ENCODE results near the gene ARHGEF11.

The ARHGEF11 gene

DNA sequence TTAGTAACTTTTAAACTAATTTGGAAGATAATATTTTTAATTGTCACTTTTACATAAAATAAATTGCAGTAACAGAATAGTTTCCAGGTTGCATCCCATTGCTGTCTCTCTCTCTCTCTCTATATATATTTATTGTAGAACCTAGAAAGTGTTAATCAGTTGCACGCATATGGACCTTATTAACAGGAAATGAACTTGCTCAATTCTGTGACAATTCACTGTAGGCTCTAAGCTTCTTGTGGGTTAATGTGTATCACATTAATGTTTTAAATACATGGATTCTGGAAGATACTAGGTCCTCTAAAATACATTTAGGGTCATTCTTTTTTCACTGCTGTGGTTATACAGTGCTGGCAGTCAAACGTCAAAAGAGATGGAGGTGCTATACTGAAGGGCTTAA, 92.0 kb downstream of the ARHGEF11 start:
- Histone ChIP-seq H3K27me3 (ENCODE audit: control insufficient read depth in 3 of 3, insufficient read depth in 3 of 3, low read depth in 1 of 3, low read length in 3 of 3) (no peaks in the 10 kb centered on the region), H2BK120ac (ENCODE audit: low read depth, low read length) (no peak overlapping the region), H2AFZ (ENCODE audit: low read length) (no peak overlapping the region), H4K8ac (ENCODE audit: low read depth, low read length) (no peak overlapping the region), H3K23ac (ENCODE audit: low read depth, low read length, poor library complexity) (no peak overlapping the region), H3K4me1 (ENCODE audit: control insufficient read depth in 2 of 2, insufficient read depth in 1 of 2, low read depth in 1 of 2, low read length in 2 of 2) (no peaks in the 10 kb centered on the region), H3K4ac (ENCODE audit: low read length) (no peak overlapping the region), H3K9me3 (replicated peaks in 1 of 2; ENCODE audit: control insufficient read depth in 2 of 2, insufficient read depth in 1 of 2, low read depth in 1 of 2, low read length in 2 of 2) (no peaks in the 10 kb centered on the region), H4K91ac (ENCODE audit: low read depth, low read length, poor library complexity) (no peak overlapping the region), H3K4me3 (ENCODE audit: low read length in 2 of 2) (no peak overlapping the region), H2BK12ac (ENCODE audit: low read length) (no peak overlapping the region), H3K14ac (ENCODE audit: low read length) (no peak overlapping the region), H3K4me2 (ENCODE audit: insufficient read depth, low read length, poor library complexity, severe bottlenecking) (no peak overlapping the region), H2AK5ac (ENCODE audit: low read depth, low read length) (no peak overlapping the region), H3K27ac (replicated peaks; ENCODE audit: low read length) (no peak overlapping the region), H3K18ac (ENCODE audit: low read length) (no peak overlapping the region), H2BK15ac (ENCODE audit: low read length) (no peak overlapping the region), H3K79me1 (ENCODE audit: low read depth, low read length) (no peaks in the 10 kb centered on the region), H2BK5ac (ENCODE audit: low read length) (no peak overlapping the region), H3K36me3 (replicated peaks in 1 of 2; ENCODE audit: control insufficient read depth in 2 of 2, insufficient read depth in 2 of 2, low read length in 2 of 2) (peaks cover 24 to 96% of the 10 kb centered on the region in 2 donors), H3K9ac (ENCODE audit: low read depth, low read length, poor library complexity) (no peak overlapping the region)
- no CpG with 5 or more reads among the region's 2 CpGs for WGBS, 2 donors (ENCODE audit: extremely low coverage in 2 of 2, insufficient read length in 2 of 2, insufficient replicate concordance in 1 of 2)
- no peak for DNase-seq (ENCODE audit: low spot score)

DNA sequence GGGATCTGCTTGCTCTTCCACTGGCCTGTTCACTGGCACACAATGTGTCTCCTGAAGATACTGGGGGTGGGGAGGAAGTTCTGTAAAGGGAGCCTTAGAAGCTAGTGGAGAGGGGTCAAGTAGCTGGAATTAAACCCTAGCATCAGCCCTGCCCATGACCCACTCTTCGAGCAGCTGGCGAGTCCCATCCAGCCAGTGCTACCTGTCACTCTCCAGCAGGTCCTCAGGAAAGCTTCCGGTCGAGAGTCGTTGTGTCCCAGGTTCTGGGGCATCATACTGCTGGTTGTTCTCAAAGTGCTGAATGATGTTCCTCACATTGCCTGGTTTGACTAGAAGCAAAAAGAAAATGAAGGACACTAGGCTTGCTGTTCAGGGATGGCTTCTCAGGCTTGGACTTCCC, 94.2 kb downstream of the ARHGEF11 start:
- Histone ChIP-seq H3K4ac (ENCODE audit: low read length) (no peak overlapping the region), H3K36me3 (replicated peaks in 1 of 2; ENCODE audit: control insufficient read depth in 2 of 2, insufficient read depth in 2 of 2, low read length in 2 of 2) (peaks cover 28 to 96% of the 10 kb centered on the region in 2 donors), H3K4me3 (ENCODE audit: low read length in 2 of 2) (no peak overlapping the region), H2BK12ac (ENCODE audit: low read length) (no peak overlapping the region), H4K8ac (ENCODE audit: low read depth, low read length) (no peak overlapping the region), H2BK5ac (ENCODE audit: low read length) (no peak overlapping the region), H2AFZ (ENCODE audit: low read length) (no peak overlapping the region), H3K79me1 (ENCODE audit: low read depth, low read length) (no peaks in the 10 kb centered on the region), H2AK5ac (ENCODE audit: low read depth, low read length) (no peak overlapping the region), H3K4me2 (ENCODE audit: insufficient read depth, low read length, poor library complexity, severe bottlenecking) (no peak overlapping the region), H3K18ac (ENCODE audit: low read length) (no peak overlapping the region), H3K27ac (replicated peaks; ENCODE audit: low read length) (no peak overlapping the region), H3K4me1 (ENCODE audit: control insufficient read depth in 2 of 2, insufficient read depth in 1 of 2, low read depth in 1 of 2, low read length in 2 of 2) (no peaks in the 10 kb centered on the region), H2BK120ac (ENCODE audit: low read depth, low read length) (no peak overlapping the region), H3K9me3 (replicated peaks in 1 of 2; ENCODE audit: control insufficient read depth in 2 of 2, insufficient read depth in 1 of 2, low read depth in 1 of 2, low read length in 2 of 2) (no peaks in the 10 kb centered on the region), H3K14ac (ENCODE audit: low read length) (no peak overlapping the region), H3K27me3 (ENCODE audit: control insufficient read depth in 3 of 3, insufficient read depth in 3 of 3, low read depth in 1 of 3, low read length in 3 of 3) (no peaks in the 10 kb centered on the region), H3K23ac (ENCODE audit: low read depth, low read length, poor library complexity) (no peak overlapping the region), H4K91ac (ENCODE audit: low read depth, low read length, poor library complexity) (no peak overlapping the region), H2BK15ac (ENCODE audit: low read length) (no peak overlapping the region), H3K9ac (ENCODE audit: low read depth, low read length, poor library complexity) (no peak overlapping the region)
- DNase-seq (ENCODE audit: low spot score) = no peak
- WGBS, 2 donors (ENCODE audit: extremely low coverage in 2 of 2, insufficient read length in 2 of 2, insufficient replicate concordance in 1 of 2) = no CpG with 5 or more reads among the region's 5 CpGs

DNA sequence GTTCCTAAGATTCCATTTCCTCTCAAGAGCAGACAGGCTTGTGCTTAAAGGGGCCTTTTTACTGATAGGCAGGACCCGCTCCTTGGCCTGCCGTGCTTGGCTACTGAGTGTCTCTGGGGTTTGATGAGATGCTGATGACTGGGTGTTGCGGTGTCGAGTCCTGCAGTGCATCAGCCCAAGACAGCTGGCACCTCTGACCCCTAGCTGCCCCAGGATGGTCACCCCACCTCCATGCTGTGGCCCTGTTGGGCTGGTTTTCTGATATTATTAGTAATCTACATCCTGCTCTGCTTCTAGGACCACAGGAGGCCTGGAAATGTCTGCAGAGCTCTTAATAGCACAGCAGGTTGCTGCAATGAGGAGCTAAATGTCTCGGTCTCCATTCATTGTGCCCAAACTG, 96.4 kb downstream of the ARHGEF11 start:
- no CpG with 5 or more reads among the region's 5 CpGs for WGBS, 2 donors (ENCODE audit: extremely low coverage in 2 of 2, insufficient read length in 2 of 2, insufficient replicate concordance in 1 of 2)
- no peak overlapping the region for H3K4me3 ChIP-seq (ENCODE audit: low read length in 2 of 2)
- H3K27ac ChIP-seq (replicated peaks; ENCODE audit: low read length) = no peak overlapping the region
- no peak overlapping the region for H3K4me2 ChIP-seq (ENCODE audit: insufficient read depth, low read length, poor library complexity, severe bottlenecking)
- peaks cover 41 to 98% of the 10 kb centered on the region in 2 donors for H3K36me3 ChIP-seq (replicated peaks in 1 of 2; ENCODE audit: control insufficient read depth in 2 of 2, insufficient read depth in 2 of 2, low read length in 2 of 2)
- H4K8ac ChIP-seq (ENCODE audit: low read depth, low read length) = no peak overlapping the region
- H2BK5ac ChIP-seq (ENCODE audit: low read length) = no peak overlapping the region
- H2BK15ac ChIP-seq (ENCODE audit: low read length) = no peak overlapping the region
- no peak overlapping the region for H4K91ac ChIP-seq (ENCODE audit: low read depth, low read length, poor library complexity)
- H3K9ac ChIP-seq (ENCODE audit: low read depth, low read length, poor library complexity) = no peak overlapping the region
- H3K14ac ChIP-seq (ENCODE audit: low read length) = no peak overlapping the region
- no peak overlapping the region for H2AK5ac ChIP-seq (ENCODE audit: low read depth, low read length)
- no peaks in the 10 kb centered on the region for H3K79me1 ChIP-seq (ENCODE audit: low read depth, low read length)
- H3K4me1 ChIP-seq (ENCODE audit: control insufficient read depth in 2 of 2, insufficient read depth in 1 of 2, low read depth in 1 of 2, low read length in 2 of 2) = no peaks in the 10 kb centered on the region
- DNase-seq (ENCODE audit: low spot score) = no peak
- no peak overlapping the region for H3K4ac ChIP-seq (ENCODE audit: low read length)
- H2BK120ac ChIP-seq (ENCODE audit: low read depth, low read length) = no peak overlapping the region
- no peak overlapping the region for H2BK12ac ChIP-seq (ENCODE audit: low read length)
- no peak overlapping the region for H2AFZ ChIP-seq (ENCODE audit: low read length)
- H3K18ac ChIP-seq (ENCODE audit: low read length) = no peak overlapping the region
- no peaks in the 10 kb centered on the region for H3K9me3 ChIP-seq (replicated peaks in 1 of 2; ENCODE audit: control insufficient read depth in 2 of 2, insufficient read depth in 1 of 2, low read depth in 1 of 2, low read length in 2 of 2)
- no peak overlapping the region for H3K23ac ChIP-seq (ENCODE audit: low read depth, low read length, poor library complexity)
- no peaks in the 10 kb centered on the region for H3K27me3 ChIP-seq (ENCODE audit: control insufficient read depth in 3 of 3, insufficient read depth in 3 of 3, low read depth in 1 of 3, low read length in 3 of 3)

DNA sequence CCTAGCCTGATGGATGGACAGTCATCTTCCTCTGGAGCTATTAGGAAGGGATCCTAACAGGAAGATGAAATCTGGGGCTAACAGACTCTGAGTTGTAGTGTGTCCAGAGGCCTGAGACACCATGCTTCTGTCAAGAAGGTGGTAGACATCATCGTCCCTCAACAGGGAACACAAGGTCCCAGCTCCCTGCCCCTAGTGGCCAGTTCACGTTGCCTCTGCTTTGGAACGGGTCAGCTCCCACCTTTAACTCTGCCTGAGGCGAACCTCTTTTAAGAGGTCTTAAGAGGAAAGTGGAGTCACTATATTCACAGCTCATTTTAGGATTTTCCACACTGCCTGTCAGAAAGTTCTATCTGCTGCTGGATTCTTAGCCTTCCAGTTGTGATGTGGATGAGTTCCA, 96.8 kb downstream of the ARHGEF11 start:
- no peaks in the 10 kb centered on the region for H3K79me1 ChIP-seq (ENCODE audit: low read depth, low read length)
- no peak overlapping the region for H4K91ac ChIP-seq (ENCODE audit: low read depth, low read length, poor library complexity)
- no peaks in the 10 kb centered on the region for H3K27me3 ChIP-seq (ENCODE audit: control insufficient read depth in 3 of 3, insufficient read depth in 3 of 3, low read depth in 1 of 3, low read length in 3 of 3)
- H3K14ac ChIP-seq (ENCODE audit: low read length) = no peak overlapping the region
- H3K36me3 ChIP-seq (replicated peaks in 1 of 2; ENCODE audit: control insufficient read depth in 2 of 2, insufficient read depth in 2 of 2, low read length in 2 of 2) = peaks cover 45 to 100% of the 10 kb centered on the region in 2 donors
- no peak overlapping the region for H2AFZ ChIP-seq (ENCODE audit: low read length)
- no peak overlapping the region for H3K18ac ChIP-seq (ENCODE audit: low read length)
- no peaks in the 10 kb centered on the region for H3K4me1 ChIP-seq (ENCODE audit: control insufficient read depth in 2 of 2, insufficient read depth in 1 of 2, low read depth in 1 of 2, low read length in 2 of 2)
- H3K9me3 ChIP-seq (replicated peaks in 1 of 2; ENCODE audit: control insufficient read depth in 2 of 2, insufficient read depth in 1 of 2, low read depth in 1 of 2, low read length in 2 of 2) = no peaks in the 10 kb centered on the region
- no peak overlapping the region for H4K8ac ChIP-seq (ENCODE audit: low read depth, low read length)
- no CpG with 5 or more reads among the region's 4 CpGs for WGBS, 2 donors (ENCODE audit: extremely low coverage in 2 of 2, insufficient read length in 2 of 2, insufficient replicate concordance in 1 of 2)
- H2BK120ac ChIP-seq (ENCODE audit: low read depth, low read length) = no peak overlapping the region
- no peak overlapping the region for H2BK5ac ChIP-seq (ENCODE audit: low read length)
- H3K4me3 ChIP-seq (ENCODE audit: low read length in 2 of 2) = no peak overlapping the region
- H3K9ac ChIP-seq (ENCODE audit: low read depth, low read length, poor library complexity) = no peak overlapping the region
- no peak overlapping the region for H2BK15ac ChIP-seq (ENCODE audit: low read length)
- H3K27ac ChIP-seq (replicated peaks; ENCODE audit: low read length) = no peak overlapping the region
- no peak overlapping the region for H3K23ac ChIP-seq (ENCODE audit: low read depth, low read length, poor library complexity)
- no peak overlapping the region for H3K4ac ChIP-seq (ENCODE audit: low read length)
- H3K4me2 ChIP-seq (ENCODE audit: insufficient read depth, low read length, poor library complexity, severe bottlenecking) = no peak overlapping the region
- no peak overlapping the region for H2AK5ac ChIP-seq (ENCODE audit: low read depth, low read length)
- DNase-seq (ENCODE audit: low spot score) = no peak
- no peak overlapping the region for H2BK12ac ChIP-seq (ENCODE audit: low read length)

All from neuronal stem cell (in vitro differentiated cells).